SJCRH30 (cell line): ENCODE results near the gene MAD1L1. TPM values are rescaled to one million over a fixed set of nuclear protein-coding genes. Genes with fewer than 3 reads are reported as not detected.

Experiments used
- DNase-seq, 2 experiments: peaks; one replicate each; pipeline ENCODE4 v3.0.0-alpha.2; 2015 to 2020
- H3K27ac ChIP-seq: fragments of 250-450 bp; sonication (Bioruptor Pico); 2 replicates; pipeline ENCODE4 v1.5.1; 2020; ENCODE audit warnings: mild to moderate bottlenecking, moderate library complexity
- H3K27me3 ChIP-seq: fragments of 250-450 bp; sonication (Bioruptor Pico); 2 replicates; pipeline ENCODE4 v1.5.1; 2020; ENCODE audit warnings: mild to moderate bottlenecking, moderate library complexity
- H3K36me3 ChIP-seq: fragments of 250-450 bp; sonication (Bioruptor Pico); 2 replicates; pipeline ENCODE4 v1.5.1; 2020; ENCODE audit warnings: mild to moderate bottlenecking, moderate library complexity
- H3K4me1 ChIP-seq: fragments of 250-450 bp; sonication (Bioruptor Pico); 2 replicates; pipeline ENCODE4 v1.5.1; 2020; ENCODE audit warnings: mild to moderate bottlenecking, moderate library complexity
- H3K4me3 ChIP-seq: fragments of 250-450 bp; sonication (Bioruptor Pico); 2 replicates; pipeline ENCODE4 v1.5.1; 2020; ENCODE audit warnings: mild to moderate bottlenecking, moderate library complexity
- H3K9me3 ChIP-seq: fragments of 250-450 bp; sonication (Bioruptor Pico); replicated peaks from 2 replicates; pipeline ENCODE4 v1.5.1; 2020; ENCODE audit warnings: mild to moderate bottlenecking, moderate library complexity
- total RNA-seq: library from RNA; depleted of rRNA; stranded (reverse); fragments of >200 nt; shearing (Covaris generic); gene quantifications from 2 replicates; pipeline ENCODE4 v1.2.3, GENCODE V29; 2014

MAD1L1 gene
- total RNA-seq, 1 experiment from 2014 or later: 31.5 TPM

DNA sequence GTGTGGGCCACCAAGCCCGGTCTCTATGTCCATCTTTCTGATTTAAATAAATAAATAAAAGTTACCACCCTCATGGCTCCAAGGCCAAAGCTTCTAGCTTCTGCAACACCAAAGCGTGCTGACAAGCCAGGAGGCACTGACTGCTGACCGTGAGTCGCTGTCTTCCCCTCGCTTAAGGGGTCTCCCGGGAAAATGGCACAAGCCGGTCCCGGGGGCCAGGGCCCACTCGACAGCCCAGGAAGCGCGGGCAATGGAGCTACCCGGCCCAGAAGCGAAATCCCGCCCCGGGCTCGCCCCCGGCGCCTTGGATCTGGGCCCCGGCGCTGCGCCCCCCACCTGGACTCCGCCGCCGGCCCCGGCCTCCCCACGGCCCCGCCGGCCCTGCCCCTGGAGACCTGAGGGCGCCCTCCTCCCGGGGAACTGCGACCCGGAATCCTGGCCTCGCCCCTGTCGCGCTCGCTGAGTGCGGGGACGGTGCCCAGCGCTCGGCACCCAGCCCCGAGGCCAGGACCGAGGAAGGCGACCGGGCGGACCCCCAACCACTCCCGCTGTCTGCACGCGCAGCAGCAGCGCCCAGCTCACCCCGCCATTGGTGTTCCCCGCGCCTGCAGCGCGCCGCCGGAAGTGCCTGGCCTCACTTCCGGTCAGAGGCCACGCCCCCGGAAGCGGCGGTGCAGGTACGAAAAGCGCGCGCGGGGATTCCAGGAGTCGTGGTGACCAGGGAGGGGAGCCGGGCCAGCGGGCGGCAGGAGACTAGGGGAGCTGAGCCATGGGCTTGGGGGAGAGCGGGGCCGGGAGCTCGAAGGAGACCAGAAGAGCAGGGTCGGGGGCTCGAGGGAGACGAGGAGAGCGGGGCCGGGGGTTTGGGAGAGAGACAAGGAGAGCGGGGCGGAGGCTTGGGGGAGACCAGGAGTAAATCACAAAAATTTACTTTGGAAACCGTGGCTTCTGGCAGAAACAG, 9.1 kb upstream of the MAD1L1 start, which contains the start of the genes MRM2 and NUDT1:
TSS of gene MRM2 (minus strand) at position 626 of the 961 bp plus-strand sequence. CDS start at position 590, 36 bp downstream.
TSS of gene NUDT1 (plus strand) at position 647 of the 961 bp plus-strand sequence. CDS start 2,349 bp downstream, outside the sequence.
- Histone ChIP-seq H3K4me1 (peaks cover 7% of the 10 kb centered on the region; the same call in 1 of the 2 replicates), H3K27me3 (no peaks in the 10 kb centered on the region), H3K4me3 (peak within 1 kb of the TSS; percentile 96), H3K9me3 (no peaks in the 10 kb centered on the region), H3K36me3 (peaks cover 17% of the 10 kb centered on the region; the same call in 1 of the 2 replicates), H3K27ac (peak within 1 kb of the TSS; percentile 69)
- peak; percentile 86 to 90 for DNase-seq

DNA sequence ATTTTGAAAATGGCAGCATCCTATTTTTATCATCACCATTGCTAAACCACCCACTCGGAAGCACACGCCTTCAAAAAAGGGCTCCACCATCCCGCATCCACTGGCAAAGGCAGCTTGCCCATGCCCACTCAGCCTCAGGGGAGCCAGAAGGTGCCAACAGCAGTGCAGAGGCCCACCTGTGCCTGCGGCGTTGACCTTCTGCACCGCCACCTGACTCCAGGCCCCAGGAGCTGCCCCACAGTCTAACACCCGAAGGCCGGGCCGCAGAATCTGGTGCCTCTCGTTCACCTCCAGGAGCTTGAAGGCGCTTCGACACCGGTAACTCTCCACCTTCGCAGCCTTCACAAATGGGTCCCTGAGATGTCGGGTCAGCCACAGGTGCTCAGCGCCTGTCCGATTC, 6.5 kb upstream of the MAD1L1 start:
- H3K4me3 ChIP-seq: no peak overlapping the region
- no peak overlapping the region for H3K27ac ChIP-seq
- H3K9me3 ChIP-seq: no peaks in the 10 kb centered on the region
- peaks cover 29% of the 10 kb centered on the region for H3K36me3 ChIP-seq
- no peak for DNase-seq
- no peaks in the 10 kb centered on the region for H3K27me3 ChIP-seq
- peaks cover 7% of the 10 kb centered on the region; the same call in 1 of the 2 replicates for H3K4me1 ChIP-seq

DNA sequence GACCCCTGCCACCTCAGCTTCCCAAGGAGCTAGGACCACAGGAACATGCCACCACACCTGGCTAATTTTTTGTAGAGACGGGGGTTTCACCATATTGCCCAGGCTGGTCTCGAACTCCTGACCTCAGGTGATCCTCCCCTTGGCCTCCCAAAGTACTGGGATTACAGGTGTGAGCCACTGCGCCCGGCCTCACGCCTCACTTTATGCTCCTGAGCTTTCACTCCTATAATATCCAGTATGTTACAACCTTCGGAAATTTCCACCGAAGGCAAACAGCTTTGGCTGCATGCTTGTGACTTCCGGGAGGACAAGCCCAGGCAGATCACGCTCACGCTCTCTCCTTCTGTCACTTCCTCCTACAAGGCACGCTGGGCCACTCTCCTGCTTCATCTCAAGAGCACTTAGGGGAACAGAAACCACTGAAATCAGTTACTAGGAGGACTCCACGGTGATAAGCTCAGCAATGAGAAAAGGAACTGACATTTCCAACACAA, 4.4 kb upstream of the MAD1L1 start:
- no peaks in the 10 kb centered on the region for H3K27me3 ChIP-seq
- H3K36me3 ChIP-seq: peaks cover 33% of the 10 kb centered on the region
- no peaks in the 10 kb centered on the region for H3K9me3 ChIP-seq
- H3K4me1 ChIP-seq: no peaks in the 10 kb centered on the region
- DNase-seq: no peak
- no peak overlapping the region for H3K27ac ChIP-seq
- H3K4me3 ChIP-seq: no peak overlapping the region

- peaks cover 27% of the 10 kb centered on the region for H3K36me3 ChIP-seq
- no peak for DNase-seq
- H3K4me3 ChIP-seq: no peak overlapping the region
- H3K27ac ChIP-seq: no peak overlapping the region
- no peaks in the 10 kb centered on the region for H3K4me1 ChIP-seq
- H3K9me3 ChIP-seq: no peaks in the 10 kb centered on the region
- H3K27me3 ChIP-seq: no peaks in the 10 kb centered on the region
Measured at GRCh38 chr7:2233926-2234325, 1.2 kb upstream of the MAD1L1 start.

DNA sequence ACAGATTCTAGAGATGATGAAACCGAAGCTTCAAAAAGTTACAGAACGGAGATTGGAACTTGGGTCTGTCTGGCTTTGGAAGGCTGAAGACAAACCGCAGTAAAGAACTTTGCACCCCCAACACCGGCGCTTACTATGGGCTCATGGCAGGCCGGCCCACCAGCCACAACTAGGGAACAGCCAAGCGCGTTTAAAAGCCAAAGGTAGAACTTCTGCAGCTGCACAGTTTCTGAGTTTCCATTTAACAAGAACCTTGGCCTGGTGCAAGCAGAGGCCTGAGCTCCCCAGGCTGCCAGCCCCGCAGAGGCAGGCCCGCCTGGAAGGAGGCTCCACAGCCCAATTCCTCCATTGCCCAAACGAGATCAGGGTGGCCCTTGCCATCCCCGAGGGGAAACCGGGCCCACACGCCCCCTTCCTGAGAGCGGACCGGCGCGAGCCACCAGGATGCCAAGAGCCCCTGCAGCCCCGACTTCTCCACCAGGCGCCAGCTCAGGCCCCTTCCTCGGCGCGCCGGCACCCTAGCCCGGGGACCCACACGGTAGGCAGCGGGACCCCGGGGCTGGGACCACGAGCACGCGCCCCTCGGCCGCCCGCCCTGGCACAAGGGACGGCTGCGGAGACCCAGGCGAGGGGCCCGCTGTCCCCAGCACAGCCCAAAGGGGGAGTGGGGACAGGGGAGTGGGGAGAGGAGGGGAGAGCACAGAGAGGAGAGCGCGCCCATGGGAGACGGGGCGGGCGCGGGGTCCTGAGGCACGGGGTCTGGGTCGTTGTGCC, 566 bp downstream of the MAD1L1 start:
- H3K9me3 ChIP-seq: no peaks in the 10 kb centered on the region
- peaks cover 18% of the 10 kb centered on the region for H3K36me3 ChIP-seq
- peak overlapping the region; percentile 46 for H3K27ac ChIP-seq
- H3K4me3 ChIP-seq: peak overlapping the region; percentile 91
- H3K4me1 ChIP-seq: no peaks in the 10 kb centered on the region
- H3K27me3 ChIP-seq: no peaks in the 10 kb centered on the region
- DNase-seq: peak in 1 of 2 experiments; percentile 33

DNA sequence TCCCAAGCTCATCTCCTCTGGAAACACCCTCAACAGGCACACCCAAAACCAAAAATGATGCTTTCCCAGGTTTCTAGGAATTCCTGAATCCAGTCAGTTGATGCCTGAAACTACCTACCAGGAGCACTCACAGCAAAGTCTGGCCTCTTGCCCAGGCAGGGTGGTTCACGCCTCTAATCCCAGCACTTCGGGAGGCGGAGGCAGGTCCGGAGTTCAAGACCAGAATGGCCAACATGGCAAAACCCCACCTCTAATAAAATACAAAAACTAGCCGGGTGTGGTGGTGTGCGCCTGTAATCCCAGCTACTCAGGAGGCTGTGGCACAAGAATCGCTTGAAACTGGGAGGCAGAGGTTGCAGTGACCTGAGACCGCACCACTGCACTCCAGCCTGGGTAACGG, 1.9 kb downstream of the MAD1L1 start:
- H3K4me1 ChIP-seq: no peaks in the 10 kb centered on the region
- H3K4me3 ChIP-seq: no peak overlapping the region
- DNase-seq: no peak
- H3K9me3 ChIP-seq: no peaks in the 10 kb centered on the region
- H3K27ac ChIP-seq: no peak overlapping the region
- peaks cover 27% of the 10 kb centered on the region for H3K36me3 ChIP-seq
- no peaks in the 10 kb centered on the region for H3K27me3 ChIP-seq

DNA sequence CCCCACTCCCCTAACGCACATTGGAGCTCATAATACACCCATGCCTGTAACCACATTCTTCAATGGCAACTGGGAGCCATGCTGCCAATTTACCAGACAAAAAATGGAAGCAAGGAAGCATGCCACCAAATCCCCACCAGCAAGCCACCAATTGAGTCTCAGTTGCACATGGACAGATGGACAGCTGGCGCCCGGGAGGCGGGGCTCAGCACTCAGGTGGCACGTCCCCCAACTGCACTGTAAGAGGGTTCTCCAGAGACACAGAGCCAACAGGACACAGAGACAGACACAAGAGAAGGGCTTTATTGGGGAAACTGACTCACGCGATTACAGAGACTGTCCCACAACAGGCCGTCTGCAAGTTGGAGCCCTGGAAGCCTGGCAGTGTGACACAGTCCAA, 2.5 kb downstream of the MAD1L1 start:
- H3K27me3 ChIP-seq: no peaks in the 10 kb centered on the region
- no peak overlapping the region for H3K27ac ChIP-seq

GRCh38 chr7:2229467-2229866, 3.3 kb downstream of the MAD1L1 start:
- Histone ChIP-seq H3K4me3 (no peak overlapping the region), H3K27ac (no peak overlapping the region), H3K9me3 (no peaks in the 10 kb centered on the region), H3K36me3 (peaks cover 23% of the 10 kb centered on the region), H3K4me1 (no peaks in the 10 kb centered on the region), H3K27me3 (no peaks in the 10 kb centered on the region)
- no peak for DNase-seq

More for the DNA sequence above, 2.5 kb downstream of the MAD1L1 start:
- peaks cover 31% of the 10 kb centered on the region for H3K36me3 ChIP-seq
- H3K4me1 ChIP-seq: no peaks in the 10 kb centered on the region
- no peaks in the 10 kb centered on the region for H3K9me3 ChIP-seq
- DNase-seq: no peak
- no peak overlapping the region for H3K4me3 ChIP-seq

GRCh38 chr7:2228921-2229320, 3.8 kb downstream of the MAD1L1 start:
- no peaks in the 10 kb centered on the region for H3K4me1 ChIP-seq
- H3K27ac ChIP-seq: no peak overlapping the region
- H3K36me3 ChIP-seq: peaks cover 18% of the 10 kb centered on the region
- no peak overlapping the region for H3K4me3 ChIP-seq
- no peaks in the 10 kb centered on the region for H3K27me3 ChIP-seq
- no peak for DNase-seq
- H3K9me3 ChIP-seq: no peaks in the 10 kb centered on the region

DNA sequence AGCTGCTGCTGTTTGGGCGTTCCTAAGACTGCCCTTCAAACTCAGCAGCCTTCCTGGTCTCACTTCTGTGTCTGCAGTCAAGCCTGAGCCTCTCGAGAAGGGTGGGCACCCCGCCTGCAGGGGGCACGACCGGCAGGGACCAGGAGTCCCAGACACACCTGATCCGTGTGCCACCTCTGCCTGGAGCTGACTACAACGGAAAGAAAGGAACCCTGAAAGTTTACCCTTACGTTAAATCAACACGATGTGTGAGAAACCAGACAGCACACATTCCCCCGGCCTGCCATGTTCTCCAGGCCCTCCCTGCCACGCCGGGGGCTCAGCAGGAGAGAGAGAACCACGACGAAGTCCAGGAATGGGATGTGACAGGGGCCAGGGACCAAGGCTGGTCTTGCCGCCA, 5.0 kb downstream of the MAD1L1 start:
- Histone ChIP-seq H3K27ac (no peak overlapping the region), H3K4me3 (no peak overlapping the region), H3K27me3 (no peaks in the 10 kb centered on the region), H3K9me3 (no peaks in the 10 kb centered on the region), H3K4me1 (no peaks in the 10 kb centered on the region), H3K36me3 (peaks cover 25% of the 10 kb centered on the region)
- DNase-seq: no peak

DNA sequence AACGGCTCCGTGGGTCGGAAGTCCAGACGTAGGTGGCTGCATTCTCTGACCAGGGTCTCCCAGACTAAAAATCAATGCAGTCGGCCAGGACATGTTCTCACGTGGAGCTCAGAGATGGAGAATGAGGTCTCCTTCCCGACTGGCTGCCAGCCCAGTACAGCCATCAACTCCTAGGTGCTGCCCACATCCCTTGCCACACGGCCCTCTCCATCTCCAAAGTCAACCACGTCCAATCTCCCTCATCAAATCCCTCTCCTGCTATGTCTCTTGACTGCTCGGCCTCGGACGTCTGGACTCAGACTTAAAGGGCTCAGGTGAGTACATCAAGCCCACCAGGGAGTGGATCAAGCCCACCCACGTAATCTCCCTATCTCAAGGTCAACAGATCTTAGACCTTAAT, 6.9 kb downstream of the MAD1L1 start:
- Histone ChIP-seq H3K4me3 (no peak overlapping the region), H3K27me3 (no peaks in the 10 kb centered on the region), H3K27ac (no peak overlapping the region), H3K9me3 (no peaks in the 10 kb centered on the region), H3K36me3 (peaks cover 32% of the 10 kb centered on the region), H3K4me1 (no peaks in the 10 kb centered on the region)
- DNase-seq: no peak

DNA sequence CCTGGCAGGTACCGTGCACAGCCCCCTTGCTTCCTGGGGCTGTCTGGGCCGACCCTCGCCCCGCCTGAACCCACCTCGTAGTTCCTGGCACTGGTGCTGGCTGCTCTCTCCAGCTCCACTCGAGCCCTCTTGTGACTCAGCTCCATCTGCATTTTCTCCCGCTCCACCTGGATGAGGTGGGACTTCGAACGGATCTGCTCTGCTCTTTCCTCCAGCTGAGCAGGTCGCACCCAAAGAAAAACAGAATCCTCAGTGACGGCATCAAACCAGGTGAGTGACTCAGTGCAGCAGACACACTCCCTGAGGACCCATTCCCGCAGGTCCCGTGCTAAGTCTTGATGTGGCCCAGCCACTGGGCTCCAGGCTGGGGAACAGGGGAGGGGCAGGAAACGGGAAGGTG, 7.4 kb downstream of the MAD1L1 start:
- no peak overlapping the region for H3K4me3 ChIP-seq
- H3K27ac ChIP-seq: no peak overlapping the region
- H3K36me3 ChIP-seq: peaks cover 35% of the 10 kb centered on the region
- H3K9me3 ChIP-seq: no peaks in the 10 kb centered on the region
- no peaks in the 10 kb centered on the region for H3K27me3 ChIP-seq
- no peaks in the 10 kb centered on the region for H3K4me1 ChIP-seq
- no peak for DNase-seq

DNA sequence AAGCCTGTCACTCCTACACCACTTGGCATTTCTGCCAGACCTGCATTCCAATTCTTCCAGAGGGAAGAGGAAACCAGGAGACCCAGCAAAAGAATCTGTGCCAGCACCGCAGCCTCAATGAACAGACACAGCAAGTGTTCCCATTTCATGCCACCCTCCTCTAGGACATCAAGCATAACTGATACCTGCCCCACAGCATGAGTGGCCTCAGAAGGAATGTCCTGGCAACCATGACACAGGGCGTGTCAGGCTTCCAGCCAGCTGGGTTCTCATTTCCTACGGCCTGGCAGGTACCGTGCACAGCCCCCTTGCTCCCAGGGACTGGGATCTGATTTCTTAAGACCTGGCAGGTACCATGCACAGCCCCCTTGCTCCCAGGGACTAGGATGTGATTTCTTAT, 7.8 kb downstream of the MAD1L1 start:
- no peaks in the 10 kb centered on the region for H3K9me3 ChIP-seq
- H3K27ac ChIP-seq: no peak overlapping the region
- no peaks in the 10 kb centered on the region for H3K27me3 ChIP-seq
- no peak for DNase-seq
- H3K4me3 ChIP-seq: no peak overlapping the region
- H3K36me3 ChIP-seq: peaks cover 35% of the 10 kb centered on the region
- H3K4me1 ChIP-seq: no peaks in the 10 kb centered on the region

DNA sequence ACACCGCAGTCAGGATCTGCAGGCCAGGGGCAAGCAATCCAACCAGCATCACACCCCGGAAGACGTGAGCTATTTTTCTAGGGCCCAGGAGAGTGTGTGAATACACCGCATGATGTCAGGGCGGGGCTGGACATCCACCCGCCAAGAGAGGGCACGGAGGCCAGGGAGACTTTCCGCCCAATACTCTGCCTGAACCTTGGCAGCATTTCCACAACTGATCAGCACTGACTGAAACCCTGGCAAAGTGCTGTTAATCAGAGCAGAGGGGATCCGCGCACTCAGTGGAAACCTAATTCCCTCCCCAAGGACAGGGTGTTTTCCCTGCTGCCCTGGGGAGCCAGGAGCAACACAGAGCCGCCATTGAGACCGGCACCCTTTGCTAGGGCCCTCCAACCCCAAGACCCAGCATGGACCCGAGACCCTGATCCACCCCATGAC, 8.2 kb downstream of the MAD1L1 start:
- H3K27ac ChIP-seq: no peak overlapping the region
- no peaks in the 10 kb centered on the region for H3K9me3 ChIP-seq
- no peak for DNase-seq
- no peak overlapping the region for H3K4me3 ChIP-seq
- H3K27me3 ChIP-seq: no peaks in the 10 kb centered on the region
- H3K4me1 ChIP-seq: no peaks in the 10 kb centered on the region
- peaks cover 35% of the 10 kb centered on the region for H3K36me3 ChIP-seq

DNA sequence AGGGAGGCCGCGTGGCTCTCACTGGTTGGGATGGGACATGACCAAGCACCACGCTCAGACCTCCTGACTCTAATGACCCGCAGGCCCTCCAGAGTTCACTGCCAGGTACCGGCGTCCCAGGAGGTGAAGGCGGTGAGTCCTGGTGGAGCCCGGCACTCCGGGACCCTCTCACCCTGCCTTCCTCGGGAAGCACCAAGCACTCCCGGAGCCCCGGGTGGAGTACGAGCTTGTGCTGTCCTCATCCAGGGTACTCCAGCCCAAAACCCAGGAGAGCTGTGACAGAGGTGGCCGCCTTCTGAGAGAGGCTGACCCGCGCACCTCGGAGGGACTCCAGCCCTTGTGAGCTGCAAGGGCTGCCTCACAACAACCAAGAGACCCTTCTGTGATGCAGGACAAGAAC, 9.4 kb downstream of the MAD1L1 start:
- H3K27ac ChIP-seq: no peak overlapping the region
- no peaks in the 10 kb centered on the region for H3K27me3 ChIP-seq
- H3K9me3 ChIP-seq: no peaks in the 10 kb centered on the region
- no peak overlapping the region for H3K4me3 ChIP-seq
- peaks cover 38% of the 10 kb centered on the region for H3K36me3 ChIP-seq
- no peak for DNase-seq
- H3K4me1 ChIP-seq: no peaks in the 10 kb centered on the region
